Ovary (tissue), 3 donors: Measurements from ENCODE around the gene MRTFA.

Source experiments
- EP300 ChIP-seq: sonication (generic); formaldehyde crosslinking; IDR thresholded peaks from one replicate; pipeline ENCODE4 v1.6.1; 2017; ENCODE audit warnings: antibody characterized with exemption
- POLR2A ChIP-seq: fragments of 450-650 bp; IDR thresholded peaks from one replicate; pipeline ENCODE4 v1.6.1; 2017; ENCODE audit warnings: antibody characterized with exemption, mild to moderate bottlenecking, moderate library complexity
- TF ChIP-seq, protein P1 (sequence below), 3 donors: fragments of 450-650 bp in 2 of 3; fragments of 200-600 bp in 1 of 3; IDR thresholded peaks; one replicate each; pipeline versions ENCODE4 v1.5.1 to v1.8.0; 2016 to 2022; ENCODE audit warnings: antibody characterized with exemption in 3 of 3, mild to moderate bottlenecking in 1 of 3
- donor health status: DM: no; HTN: no; CAD: no.

DNA sequence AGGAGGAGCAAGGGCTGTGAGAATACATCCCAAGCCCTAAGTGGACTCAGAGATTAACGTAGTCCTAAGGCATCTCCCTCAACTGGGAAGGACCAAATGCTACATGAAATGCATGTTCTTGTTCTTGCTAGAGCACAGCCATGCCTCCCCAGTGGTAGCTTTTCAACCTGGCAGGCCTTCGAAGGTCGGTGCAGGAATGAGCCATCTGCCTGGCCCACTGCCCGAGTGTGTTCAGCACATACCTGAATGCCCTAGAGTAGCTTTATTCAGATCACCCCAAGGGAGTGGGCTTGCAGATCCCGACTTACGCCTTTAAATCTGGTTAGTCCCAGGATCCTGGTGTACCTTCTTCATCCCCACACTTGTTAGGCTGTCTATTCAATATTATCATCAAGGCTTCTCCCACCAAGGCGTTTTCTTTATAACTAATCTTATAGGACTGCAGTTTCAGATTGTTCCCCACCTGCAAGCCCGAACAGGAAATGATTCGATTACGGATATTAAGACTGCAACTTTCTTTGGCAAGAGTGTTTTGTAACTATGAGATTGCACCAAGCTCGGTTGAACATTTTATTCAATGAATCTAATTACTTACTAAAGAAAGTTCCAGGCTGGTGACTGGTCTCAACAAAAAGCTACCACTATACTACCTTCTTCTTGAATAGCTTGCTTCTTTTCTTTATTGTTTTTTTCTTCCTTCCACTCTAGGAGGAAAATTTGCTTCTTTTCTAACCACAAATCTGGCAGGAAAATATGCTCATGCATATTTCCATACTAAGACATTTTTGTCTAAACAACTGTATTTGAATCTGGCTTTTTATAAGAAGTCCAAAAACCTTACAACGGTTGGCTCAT, 150.5 kb downstream of the MRTFA start:
- TF ChIP-seq, protein P1, sequence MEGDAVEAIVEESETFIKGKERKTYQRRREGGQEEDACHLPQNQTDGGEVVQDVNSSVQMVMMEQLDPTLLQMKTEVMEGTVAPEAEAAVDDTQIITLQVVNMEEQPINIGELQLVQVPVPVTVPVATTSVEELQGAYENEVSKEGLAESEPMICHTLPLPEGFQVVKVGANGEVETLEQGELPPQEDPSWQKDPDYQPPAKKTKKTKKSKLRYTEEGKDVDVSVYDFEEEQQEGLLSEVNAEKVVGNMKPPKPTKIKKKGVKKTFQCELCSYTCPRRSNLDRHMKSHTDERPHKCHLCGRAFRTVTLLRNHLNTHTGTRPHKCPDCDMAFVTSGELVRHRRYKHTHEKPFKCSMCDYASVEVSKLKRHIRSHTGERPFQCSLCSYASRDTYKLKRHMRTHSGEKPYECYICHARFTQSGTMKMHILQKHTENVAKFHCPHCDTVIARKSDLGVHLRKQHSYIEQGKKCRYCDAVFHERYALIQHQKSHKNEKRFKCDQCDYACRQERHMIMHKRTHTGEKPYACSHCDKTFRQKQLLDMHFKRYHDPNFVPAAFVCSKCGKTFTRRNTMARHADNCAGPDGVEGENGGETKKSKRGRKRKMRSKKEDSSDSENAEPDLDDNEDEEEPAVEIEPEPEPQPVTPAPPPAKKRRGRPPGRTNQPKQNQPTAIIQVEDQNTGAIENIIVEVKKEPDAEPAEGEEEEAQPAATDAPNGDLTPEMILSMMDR (IDR thresholded peaks at IDR 0.05): no peak
- TF ChIP-seq POLR2A (no peak), EP300 (no peak)
